ENCODE measurements around the gene PAK4.

The PAK4 gene

GRCh38 chr19:39180749-39181148 is 55.2 kb downstream of the PAK4 start:
- in situ Hi-C loops (cut with HindIII; ENCODE audit: low sequenced_read_pairs) = no loop called here
- H3K4me3 ChIP-seq (ENCODE audit: low read depth, low read length) = no peak overlapping the region
- TF ChIP-seq, protein P1, sequence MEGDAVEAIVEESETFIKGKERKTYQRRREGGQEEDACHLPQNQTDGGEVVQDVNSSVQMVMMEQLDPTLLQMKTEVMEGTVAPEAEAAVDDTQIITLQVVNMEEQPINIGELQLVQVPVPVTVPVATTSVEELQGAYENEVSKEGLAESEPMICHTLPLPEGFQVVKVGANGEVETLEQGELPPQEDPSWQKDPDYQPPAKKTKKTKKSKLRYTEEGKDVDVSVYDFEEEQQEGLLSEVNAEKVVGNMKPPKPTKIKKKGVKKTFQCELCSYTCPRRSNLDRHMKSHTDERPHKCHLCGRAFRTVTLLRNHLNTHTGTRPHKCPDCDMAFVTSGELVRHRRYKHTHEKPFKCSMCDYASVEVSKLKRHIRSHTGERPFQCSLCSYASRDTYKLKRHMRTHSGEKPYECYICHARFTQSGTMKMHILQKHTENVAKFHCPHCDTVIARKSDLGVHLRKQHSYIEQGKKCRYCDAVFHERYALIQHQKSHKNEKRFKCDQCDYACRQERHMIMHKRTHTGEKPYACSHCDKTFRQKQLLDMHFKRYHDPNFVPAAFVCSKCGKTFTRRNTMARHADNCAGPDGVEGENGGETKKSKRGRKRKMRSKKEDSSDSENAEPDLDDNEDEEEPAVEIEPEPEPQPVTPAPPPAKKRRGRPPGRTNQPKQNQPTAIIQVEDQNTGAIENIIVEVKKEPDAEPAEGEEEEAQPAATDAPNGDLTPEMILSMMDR (IDR thresholded peaks at IDR 0.05; ENCODE audit: low read depth, low read length) = no peak
- DNase-seq (ENCODE audit: low read depth, low spot score) = no peak

DNA sequence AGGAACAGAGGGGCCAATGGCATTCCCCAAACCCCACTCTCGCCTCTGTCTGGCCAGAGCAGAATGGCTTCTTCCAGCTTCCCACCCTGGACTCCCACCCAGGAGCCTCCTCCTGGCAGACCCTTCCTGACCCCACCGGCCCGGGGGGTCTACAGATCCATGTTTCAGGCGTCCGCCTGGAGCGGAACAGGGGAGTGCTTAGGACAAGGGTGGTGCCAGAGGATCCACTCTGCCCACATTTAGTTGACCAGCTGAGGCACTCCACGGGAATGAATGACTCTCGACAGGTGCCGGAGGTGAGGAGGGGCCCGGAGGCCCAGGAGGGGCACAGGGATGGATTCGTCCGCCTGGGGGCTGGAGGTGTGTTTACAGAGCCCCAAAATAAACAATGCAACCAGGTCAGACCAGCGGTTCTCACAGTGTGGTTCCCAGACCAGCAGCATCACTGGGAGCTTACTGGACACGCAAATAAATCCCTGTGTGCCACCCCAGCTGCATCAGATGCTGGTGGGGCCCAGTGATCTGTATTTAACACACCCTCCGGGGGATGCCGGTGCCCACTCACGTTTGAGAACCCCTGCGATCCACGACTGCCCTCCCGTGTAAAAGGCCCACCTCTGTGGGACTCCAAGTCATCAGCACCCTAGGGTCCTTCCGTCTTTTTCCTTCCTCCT is 56.1 kb downstream of the PAK4 start:
- in situ Hi-C loops (cut with HindIII; ENCODE audit: low sequenced_read_pairs) = no loop called here
- H3K4me3 ChIP-seq (ENCODE audit: low read depth, low read length) = no peak overlapping the region
- DNase-seq (ENCODE audit: low read depth, low spot score) = no peak
- TF ChIP-seq, protein P1 (IDR thresholded peaks at IDR 0.05; ENCODE audit: low read depth, low read length) = no peak

DNA sequence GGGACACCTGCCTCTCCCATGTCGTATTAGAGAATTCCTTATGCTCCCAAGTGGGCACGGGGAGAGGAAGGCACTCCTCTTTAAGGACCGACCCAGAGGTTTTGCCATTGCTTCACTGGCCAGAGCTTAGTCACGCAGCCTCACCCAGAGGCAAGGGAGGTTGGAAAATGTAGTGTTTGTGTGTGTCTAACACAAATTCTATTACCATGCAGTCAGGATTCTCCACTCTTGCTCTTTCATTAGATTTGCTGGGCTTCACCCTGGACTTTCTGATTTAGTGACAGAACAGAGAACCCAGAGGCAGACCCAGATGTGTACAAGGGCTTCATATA is 56.6 kb downstream of the PAK4 start:
- in situ Hi-C loops (cut with HindIII; ENCODE audit: low sequenced_read_pairs) = no loop called here
- no peak for DNase-seq (ENCODE audit: low read depth, low spot score)
- H3K4me3 ChIP-seq (ENCODE audit: low read depth, low read length) = no peak overlapping the region
- TF ChIP-seq, protein P1 (IDR thresholded peaks at IDR 0.05; ENCODE audit: low read depth, low read length) = no peak

GRCh38 chr19:39183104-39183503 is 57.5 kb downstream of the PAK4 start:
- TF ChIP-seq, protein P1 (IDR thresholded peaks at IDR 0.05; ENCODE audit: low read depth, low read length) = no peak
- in situ Hi-C loops (cut with HindIII; ENCODE audit: low sequenced_read_pairs) = no loop called here
- DNase-seq (ENCODE audit: low read depth, low spot score) = no peak
- no peak overlapping the region for H3K4me3 ChIP-seq (ENCODE audit: low read depth, low read length)

DNA sequence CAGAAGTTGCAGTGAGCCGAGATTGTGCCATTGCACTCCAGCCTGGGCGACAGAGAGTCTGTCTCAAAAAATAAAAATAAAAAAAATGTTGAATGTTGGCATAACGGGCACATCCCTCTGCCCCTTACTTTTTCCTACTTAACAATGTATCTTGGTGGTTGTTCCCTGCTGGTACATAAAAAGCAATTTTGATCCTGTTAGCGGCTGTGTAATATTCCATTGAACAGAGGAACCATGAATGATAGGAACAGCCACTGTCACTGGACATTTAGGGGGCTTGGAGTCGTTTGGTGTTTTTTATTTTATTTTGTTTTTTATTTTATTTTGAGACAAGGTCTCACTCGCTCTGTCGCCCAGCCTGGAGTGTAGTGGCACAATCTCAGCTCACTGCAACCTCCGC is 60.8 kb downstream of the PAK4 start:
- no peak overlapping the region for H3K4me3 ChIP-seq (ENCODE audit: low read depth, low read length)
- TF ChIP-seq, protein P1 (IDR thresholded peaks at IDR 0.05; ENCODE audit: low read depth, low read length) = no peak
- DNase-seq (ENCODE audit: low read depth, low spot score) = no peak
- in situ Hi-C loops (cut with HindIII; ENCODE audit: low sequenced_read_pairs) = no loop called here

- H3K4me3 ChIP-seq (ENCODE audit: low read depth, low read length) = no peak overlapping the region
- in situ Hi-C loops (cut with HindIII; ENCODE audit: low sequenced_read_pairs) = no loop called here
- DNase-seq (ENCODE audit: low read depth, low spot score) = no peak
- TF ChIP-seq, protein P1 (IDR thresholded peaks at IDR 0.05; ENCODE audit: low read depth, low read length) = no peak
Measured at GRCh38 chr19:39187552-39187943, 62.0 kb downstream of the PAK4 start.

DNA sequence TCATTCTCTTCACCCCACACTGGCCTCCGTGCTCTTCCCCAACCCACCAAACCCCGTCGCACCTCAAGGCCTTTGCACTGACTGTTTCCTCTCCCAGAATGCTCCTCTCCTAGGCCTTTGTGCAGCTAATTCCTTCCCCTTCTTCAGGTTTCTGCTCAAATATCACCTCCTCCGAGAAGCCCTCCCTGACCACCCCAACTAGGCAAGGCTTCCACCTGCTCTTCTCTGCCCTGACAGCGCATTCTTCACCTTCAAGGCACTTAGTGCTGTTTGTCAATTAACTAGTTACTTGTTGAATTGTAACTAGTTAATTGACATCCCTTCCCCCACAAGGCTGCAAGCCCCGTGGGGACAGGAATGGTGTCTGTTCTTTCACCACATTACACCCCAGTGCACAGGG is 63.4 kb downstream of the PAK4 start:
- no peak overlapping the region for H3K4me3 ChIP-seq (ENCODE audit: low read depth, low read length)
- in situ Hi-C loops (cut with HindIII; ENCODE audit: low sequenced_read_pairs) = no loop called here
- TF ChIP-seq, protein P1 (IDR thresholded peaks at IDR 0.05; ENCODE audit: low read depth, low read length) = no peak
- DNase-seq (ENCODE audit: low read depth, low spot score) = no peak

All from astrocyte of the spinal cord (primary cell).